KMS-11 (cell line): ENCODE measurements around the gene AGL.

Experiments
- H2AFZ ChIP-seq: fragments of 200-600 bp; sonication (generic); 2 replicates; pipeline ENCODE4 v1.6.1; 2016; ENCODE audit warnings: antibody characterized with exemption, mixed run types, low read depth
- H3K27ac ChIP-seq: fragments of 200-600 bp; sonication (generic); 2 replicates; pipeline ENCODE4 v1.6.1; 2016; ENCODE audit warnings: mild to moderate bottlenecking, mixed run types
- H3K27me3 ChIP-seq: fragments of 200-600 bp; sonication (generic); 2 replicates; pipeline ENCODE4 v1.6.1; 2017; ENCODE audit warnings: mild to moderate bottlenecking, low read depth, mixed run types, moderate library complexity; ENCODE audit not compliant: insufficient read depth
- H3K36me3 ChIP-seq: fragments of 200-600 bp; sonication (generic); 2 replicates; pipeline ENCODE4 v1.6.1; 2017; ENCODE audit warnings: mild to moderate bottlenecking, mixed run types; ENCODE audit not compliant: insufficient read depth
- H3K4me1 ChIP-seq: fragments of 200-600 bp; sonication (generic); 2 replicates; pipeline ENCODE4 v1.6.1; 2016; ENCODE audit warnings: mild to moderate bottlenecking, low read depth, mixed run types; ENCODE audit not compliant: poor library complexity, severe bottlenecking
- H3K4me2 ChIP-seq: fragments of 200-600 bp; sonication (generic); 2 replicates; pipeline ENCODE4 v1.7.0; 2016; ENCODE audit warnings: mild to moderate bottlenecking, mixed run types
- H3K4me3 ChIP-seq: fragments of 200-600 bp; sonication (generic); IDR thresholded peaks from 2 replicates; pipeline ENCODE4 v1.6.1; 2017; ENCODE audit warnings: low read depth, low read length, mixed read lengths; ENCODE audit not compliant: insufficient read depth
- H3K79me2 ChIP-seq: fragments of 200-600 bp; sonication (generic); 2 replicates; pipeline ENCODE4 v1.6.1; 2016; ENCODE audit warnings: low read depth, mixed run types; ENCODE audit not compliant: insufficient read depth
- H3K9ac ChIP-seq: fragments of 200-600 bp; sonication (generic); 2 replicates; pipeline ENCODE4 v1.6.1; 2016; ENCODE audit warnings: mild to moderate bottlenecking, mixed run types
- H4K20me1 ChIP-seq: fragments of 200-600 bp; sonication (generic); 2 replicates; pipeline ENCODE4 v1.6.1; 2016; ENCODE audit warnings: mild to moderate bottlenecking, mixed run types; ENCODE audit not compliant: insufficient read depth
- CTCF ChIP-seq: fragments of 200-600 bp; sonication (generic); conservative IDR thresholded peaks from 2 replicates; pipeline ENCODE4 v1.6.1; 2017; ENCODE audit warnings: low read depth, mild to moderate bottlenecking, antibody characterized with exemption, low read length, moderate library complexity, mixed read lengths

AGL gene

GRCh38 chr1:99849744-99850458, at the start of gene AGL:
Gene AGL (plus strand): TSS chr1:99850361. CDS start chr1:99851043, 682 bp downstream.
- peak within 1 kb of the TSS; percentile 89 for H2AFZ ChIP-seq
- peak within 1 kb of the TSS; percentile 53 for H3K27ac ChIP-seq

GRCh38 chr1:99801584-99801983, 48.6 kb upstream of the AGL start:
- Histone ChIP-seq H2AFZ (no peak overlapping the region), H3K27me3 (no peaks in the 10 kb centered on the region), H3K4me2 (no peak overlapping the region), H3K9ac (no peak overlapping the region), H3K79me2 (no peaks in the 10 kb centered on the region), H3K36me3 (no peaks in the 10 kb centered on the region), H4K20me1 (no peaks in the 10 kb centered on the region), H3K4me3 (no peak overlapping the region), H3K27ac (no peak overlapping the region), H3K4me1 (no peaks in the 10 kb centered on the region)
- TF ChIP-seq CTCF, result no peak

More at GRCh38 chr1:99849744-99850458, at the start of gene AGL:
- peaks cover 18% of the 10 kb centered on the region for H3K4me1 ChIP-seq
- H3K4me3 ChIP-seq, result peak within 1 kb of the TSS; percentile 81
- H3K36me3 ChIP-seq, result no peaks in the 10 kb centered on the region
- H3K4me2 ChIP-seq, result peak within 1 kb of the TSS; percentile 67
- no peaks in the 10 kb centered on the region for H4K20me1 ChIP-seq
- H3K79me2 ChIP-seq, result no peaks in the 10 kb centered on the region
- TF ChIP-seq CTCF, result no peak
- H3K27me3 ChIP-seq, result no peaks in the 10 kb centered on the region
- peak within 1 kb of the TSS; percentile 71 for H3K9ac ChIP-seq

- no peaks in the 10 kb centered on the region for H3K36me3 ChIP-seq
- peaks cover 9% of the 10 kb centered on the region for H3K4me1 ChIP-seq
- no peak overlapping the region for H3K4me3 ChIP-seq
- no peaks in the 10 kb centered on the region for H3K79me2 ChIP-seq
- no peak overlapping the region for H3K27ac ChIP-seq
- no peak overlapping the region for H3K4me2 ChIP-seq
- H2AFZ ChIP-seq, result no peak overlapping the region
- H3K27me3 ChIP-seq, result no peaks in the 10 kb centered on the region
- no peak overlapping the region for H3K9ac ChIP-seq
- H4K20me1 ChIP-seq, result no peaks in the 10 kb centered on the region
- no peak for TF ChIP-seq CTCF
Observed at GRCh38 chr1:99806882-99807281, 43.3 kb upstream of the AGL start.

- Histone ChIP-seq H3K4me3 (no peak overlapping the region), H2AFZ (peak overlapping the region; percentile 23; the same call in 1 of the 2 replicates), H3K4me2 (peak overlapping the region; percentile 26; the same call in 1 of the 2 replicates), H3K9ac (no peak overlapping the region; the same call in 1 of the 2 replicates), H3K4me1 (peaks cover 9% of the 10 kb centered on the region), H3K27me3 (no peaks in the 10 kb centered on the region), H3K79me2 (no peaks in the 10 kb centered on the region), H4K20me1 (no peaks in the 10 kb centered on the region), H3K36me3 (no peaks in the 10 kb centered on the region), H3K27ac (no peak overlapping the region)
- TF ChIP-seq CTCF, result peak; percentile 70
Observed at GRCh38 chr1:99808391-99809115, 41.6 kb upstream of the AGL start.
